ENCODE measurements around the gene SPCS1.
"Not testable (repeated sequence)": the region's sequence is repeated elsewhere in the genome, so short reads cannot be mapped to it uniquely, and the experiment has no call there.

Gene SPCS1

DNA sequence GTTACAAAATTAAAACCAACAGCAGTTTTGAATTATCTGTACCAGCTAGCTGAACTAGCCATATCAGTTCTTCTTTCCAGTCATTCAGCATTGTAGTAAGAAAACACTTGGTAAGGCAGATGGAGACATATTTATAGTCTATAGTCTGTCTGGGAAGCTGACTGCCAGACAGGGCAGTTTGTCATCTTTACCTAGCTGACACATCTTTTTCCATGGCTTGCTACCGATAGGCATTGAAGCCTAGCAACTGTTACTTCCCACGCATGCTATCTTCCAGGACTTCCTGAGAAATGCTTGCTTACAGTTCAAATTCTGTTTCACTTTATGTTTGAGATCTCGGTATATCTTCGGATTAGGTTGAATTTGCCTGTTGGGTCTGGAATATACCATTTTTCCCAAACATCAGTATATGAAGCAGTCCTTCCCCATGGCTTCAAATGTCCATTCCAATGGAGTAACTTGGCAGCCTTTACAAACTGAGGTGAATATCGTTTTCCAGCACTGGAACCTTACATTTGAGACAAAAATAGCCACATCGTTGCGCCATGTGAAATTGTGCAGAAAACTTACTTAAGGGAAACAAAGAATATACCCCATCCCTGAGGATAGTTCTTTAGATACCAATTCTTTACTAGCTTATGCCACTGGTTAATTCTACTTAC lies 11.2 kb upstream of the SPCS1 start:
- DNase-seq (ENCODE audit: low read depth in 2 of 2): no peak

DNA sequence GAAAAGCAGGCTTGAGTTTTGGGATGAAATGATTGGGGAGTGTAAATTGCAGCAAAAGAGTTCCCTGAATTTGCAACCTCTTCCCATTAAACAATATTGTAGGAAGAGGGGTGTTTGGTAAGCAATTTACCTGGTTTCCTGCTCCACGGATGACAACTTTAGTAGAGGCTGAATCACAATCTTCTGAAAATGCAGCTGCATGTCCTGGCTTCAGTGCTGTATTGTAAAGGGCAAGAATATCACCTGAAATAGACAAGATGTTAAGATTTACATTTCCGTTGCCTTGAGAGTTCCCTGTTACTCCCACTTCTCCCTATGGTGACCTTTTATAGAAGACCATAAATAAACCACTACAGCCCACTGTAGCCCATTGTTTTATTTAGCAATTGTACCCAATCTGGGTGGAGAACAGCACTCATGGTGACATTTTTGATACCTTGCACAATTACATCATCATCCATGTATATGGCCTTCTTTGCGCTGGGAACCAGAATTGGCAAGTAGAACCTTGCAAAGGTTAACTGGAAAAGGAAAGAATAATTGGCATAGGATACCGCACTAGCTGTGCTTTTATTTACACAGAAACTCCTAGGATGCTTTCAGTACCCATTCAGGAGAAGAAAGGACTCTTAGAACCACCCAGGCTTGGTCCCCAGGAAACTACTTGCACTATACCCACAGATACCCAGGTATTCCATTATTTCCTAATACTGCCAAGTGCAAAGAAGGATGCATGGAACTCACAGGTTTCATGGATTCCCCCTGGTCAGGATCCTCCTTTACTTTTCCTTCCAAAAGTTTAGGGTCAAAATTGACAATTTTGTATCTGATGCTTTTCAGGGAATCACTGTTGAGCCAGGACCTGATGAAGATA lies 9.9 kb upstream of the SPCS1 start:
- DNase-seq (ENCODE audit: low read depth in 2 of 2): no peak

- no peak for DNase-seq (ENCODE audit: low read depth in 2 of 2)
Observed at GRCh38 chr3:52696830-52697631, 8.9 kb upstream of the SPCS1 start.

DNA sequence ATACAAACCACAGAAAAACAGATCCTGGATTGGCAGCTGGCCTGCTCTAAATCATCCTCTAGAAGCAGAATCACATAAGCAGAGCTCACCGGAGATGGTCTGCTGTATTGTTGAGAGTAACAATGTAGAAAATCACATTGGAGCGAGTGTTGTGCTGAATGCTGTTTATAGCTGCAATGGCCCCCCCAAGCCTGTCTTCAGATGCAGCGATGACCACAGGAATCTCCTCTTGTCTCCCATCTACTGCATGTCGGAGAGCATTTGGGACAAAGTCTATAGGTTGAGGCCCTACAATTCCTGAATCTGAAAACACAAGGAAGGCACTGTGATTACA lies 8.3 kb upstream of the SPCS1 start:
- no peak for DNase-seq (ENCODE audit: low read depth in 2 of 2)

GRCh38 chr3:52703341-52703740 lies 2.6 kb upstream of the SPCS1 start:
- no peak for DNase-seq (ENCODE audit: low read depth in 2 of 2)

- DNase-seq (ENCODE audit: low read depth in 2 of 2): no peak
Observed at GRCh38 chr3:52704611-52705437, 1.1 kb upstream of the SPCS1 start.

DNA sequence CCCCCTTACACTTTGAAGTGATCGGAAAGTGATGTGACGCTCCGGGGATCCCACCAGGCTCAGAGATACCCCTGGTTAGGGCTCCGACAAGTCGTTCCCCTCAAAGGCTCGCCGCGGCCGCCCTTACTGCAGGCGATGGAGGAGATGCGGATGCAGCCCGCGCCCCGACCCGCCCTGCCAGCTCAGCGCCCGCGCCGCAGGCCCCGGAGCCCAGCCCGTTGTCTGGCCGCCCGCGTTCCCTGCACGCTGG lies 543 bp upstream of the SPCS1 start:
- DNase-seq (ENCODE audit: low read depth in 2 of 2): no peak

- no peak for DNase-seq (ENCODE audit: low read depth in 2 of 2)
Observed at GRCh38 chr3:52707585-52707984, 1.7 kb downstream of the SPCS1 start.

GRCh38 chr3:52710512-52710911 lies 4.6 kb downstream of the SPCS1 start:
- no peak for DNase-seq (ENCODE audit: low read depth in 2 of 2)

GRCh38 chr3:52712291-52713212 lies 6.6 kb downstream of the SPCS1 start:
- DNase-seq (ENCODE audit: low read depth in 2 of 2): no peak

DNA sequence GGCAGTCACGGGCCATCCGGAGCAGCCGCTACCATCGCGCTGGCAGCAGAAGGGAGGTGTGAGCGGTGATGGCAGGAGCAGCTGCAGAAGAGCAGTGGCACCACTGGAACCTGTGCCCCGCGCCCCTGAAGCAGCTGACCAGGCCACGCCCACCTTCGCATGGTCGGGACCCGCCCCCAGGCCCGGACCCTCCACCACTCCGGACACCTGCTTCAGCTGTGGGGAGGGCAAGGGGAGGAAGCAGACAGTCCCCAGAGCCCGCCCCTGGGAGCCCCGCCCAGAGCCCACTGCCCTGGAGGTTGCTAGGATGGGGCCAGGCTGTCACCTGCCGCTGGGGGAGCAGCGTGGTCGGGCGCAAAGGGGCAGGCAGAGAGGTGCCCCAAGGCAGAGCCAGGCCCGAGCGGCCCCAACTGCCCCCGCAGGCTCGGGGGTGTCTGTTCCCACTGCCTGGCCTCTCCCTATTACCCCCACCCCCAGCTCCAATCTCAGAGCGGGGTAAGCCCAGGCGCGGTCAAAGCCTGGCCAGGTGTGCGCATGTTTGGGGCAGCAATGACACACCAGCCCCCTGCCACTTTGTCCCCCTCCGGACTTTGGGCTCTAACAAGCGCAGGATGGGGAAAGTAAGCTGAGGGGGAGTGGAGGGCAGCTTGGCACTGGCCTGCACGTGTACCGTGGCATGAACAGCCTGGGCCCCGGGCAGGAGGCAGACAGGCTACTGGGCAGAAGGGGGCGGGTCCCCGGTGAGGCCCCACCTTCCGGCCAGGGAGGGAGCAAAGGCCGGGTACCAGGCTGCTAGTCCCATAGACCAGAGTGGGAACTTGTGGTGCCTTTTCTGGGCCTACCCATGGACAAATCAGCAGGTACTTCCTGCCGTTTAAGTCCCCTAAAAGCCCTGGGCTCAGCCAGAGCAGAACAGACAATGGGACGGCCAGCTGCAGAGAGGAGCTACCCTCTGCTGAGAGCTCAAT lies 8.7 kb downstream of the SPCS1 start:
- no peak for DNase-seq (ENCODE audit: low read depth in 2 of 2)

DNA sequence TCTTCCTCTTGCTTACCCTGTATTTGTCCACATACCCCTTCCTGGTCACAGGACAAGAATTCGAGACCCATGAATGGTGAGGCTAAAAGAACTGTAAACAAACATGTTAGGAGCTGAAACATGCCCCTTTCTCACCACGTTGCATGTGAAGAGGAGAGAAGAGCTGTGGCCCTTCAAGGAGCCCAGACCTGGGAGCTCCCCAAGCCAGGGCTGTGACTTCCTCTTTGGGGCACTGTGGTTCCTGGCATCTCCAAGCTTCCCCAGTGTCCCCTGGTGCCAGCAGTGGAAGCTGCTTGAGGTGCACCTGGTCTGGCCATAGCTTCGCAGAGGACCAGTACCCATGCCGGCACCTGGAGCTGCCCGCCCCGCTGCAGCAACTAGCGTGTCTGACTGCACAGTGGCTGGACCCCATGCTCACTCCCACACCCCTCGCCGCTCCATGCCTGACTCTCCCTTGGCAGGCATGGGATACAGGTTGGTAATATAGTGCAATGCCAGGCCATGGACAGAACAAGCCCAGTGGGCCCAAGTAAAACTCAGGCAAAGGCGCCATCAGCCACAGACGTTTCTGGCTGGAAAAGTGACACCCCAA lies 9.9 kb downstream of the SPCS1 start:
- no peak for DNase-seq (ENCODE audit: low read depth in 2 of 2)

DNA sequence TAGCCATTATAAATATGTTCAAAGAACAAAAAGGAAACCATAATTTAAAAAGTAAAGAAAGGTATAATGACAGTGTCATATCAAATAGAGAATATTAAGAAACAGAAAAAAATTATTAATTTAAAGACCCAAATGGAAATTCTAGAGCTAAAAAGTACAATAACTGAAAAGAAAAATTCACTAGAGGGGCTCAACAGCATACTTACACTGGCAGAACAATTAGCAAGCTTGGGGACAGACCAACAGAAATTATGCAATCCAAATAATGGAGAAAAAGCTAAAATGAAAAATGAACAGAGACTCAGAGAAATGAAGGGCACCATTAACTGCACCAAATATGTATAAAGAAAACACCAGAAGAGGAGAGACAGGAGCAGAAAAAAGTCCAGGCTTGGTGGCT lies 13.7 kb downstream of the SPCS1 start:
- DNase-seq (ENCODE audit: low read depth in 2 of 2): no peak

- DNase-seq (ENCODE audit: low read depth in 2 of 2): no peak
Observed at GRCh38 chr3:52721002-52721729, 15.3 kb downstream of the SPCS1 start.

DNA sequence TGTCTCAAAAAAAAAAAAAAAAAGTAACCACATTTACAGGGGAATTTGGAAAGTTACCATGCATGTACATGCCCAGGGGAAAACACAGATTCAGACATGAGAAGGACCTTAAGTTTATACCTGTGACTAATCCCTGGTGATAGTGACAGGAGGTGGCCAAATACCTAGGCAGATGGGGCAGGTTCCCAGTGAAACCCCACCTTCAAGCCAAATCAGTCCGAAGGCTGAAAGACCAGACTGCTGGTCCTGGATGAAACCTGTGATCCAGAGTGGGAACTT lies 15.8 kb downstream of the SPCS1 start:
- no peak for DNase-seq (ENCODE audit: low read depth in 2 of 2)

GRCh38 chr3:52722491-52722890 lies 16.6 kb downstream of the SPCS1 start:
- no peak for DNase-seq (ENCODE audit: low read depth in 2 of 2)

- no peak for DNase-seq (ENCODE audit: low read depth in 2 of 2)
Observed at GRCh38 chr3:52723935-52724334, 18.0 kb downstream of the SPCS1 start.

DNA sequence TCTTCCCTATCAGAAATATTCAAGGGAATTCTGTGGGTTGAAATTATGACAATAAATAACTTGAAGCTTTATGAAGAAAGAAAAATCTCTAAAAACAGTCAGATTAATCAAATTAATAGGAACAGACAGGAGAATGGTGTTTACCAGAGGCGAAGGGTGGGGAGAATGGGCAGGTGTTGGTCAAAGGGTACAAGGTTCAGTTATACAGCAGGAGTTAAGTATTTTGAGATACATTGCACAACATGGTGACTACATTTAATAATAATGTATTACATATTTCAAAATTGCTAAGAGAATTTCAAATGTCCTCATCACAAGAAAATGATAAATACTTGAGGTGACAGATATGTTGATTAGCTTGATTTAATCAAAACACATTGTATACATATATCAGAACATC lies 18.6 kb downstream of the SPCS1 start:
- DNase-seq (ENCODE audit: low read depth in 2 of 2): no peak

GRCh38 chr3:52728753-52729152 lies 22.8 kb downstream of the SPCS1 start:
- not testable (repeated sequence) for DNase-seq (ENCODE audit: low read depth in 2 of 2)
